Smooth muscle cell (in vitro differentiated cells): ENCODE measurements around the gene KDM1B. TPM values are rescaled to one million over a fixed set of nuclear protein-coding genes. Genes with fewer than 3 reads are reported as not detected.

Source experiments
- DNase-seq: peaks from one replicate; lab custom pipeline; 2025; ENCODE audit not compliant: unreplicated experiment; lab: John Stamatoyannopoulos, UW
- H2AFZ ChIP-seq: fragments of 200-600 bp; sonication (generic); 2 replicates; pipeline ENCODE4 v1.6.0; 2016; ENCODE audit warnings: antibody characterized with exemption, low read depth, mild to moderate bottlenecking
- H3F3A ChIP-seq: fragments of 200-600 bp; sonication (generic); 2 replicates; pipeline ENCODE4 v1.6.0; 2017; ENCODE audit warnings: antibody characterized with exemption, low read depth
- H3K27ac ChIP-seq: fragments of 200-600 bp; sonication (generic); 2 replicates; pipeline ENCODE4 v1.5.1; 2016; ENCODE audit warnings: low read depth, mild to moderate bottlenecking
- H3K27me3 ChIP-seq: fragments of 200-600 bp; sonication (generic); 2 replicates; pipeline ENCODE4 v1.6.1; 2016; ENCODE audit warnings: low read depth, mild to moderate bottlenecking
- H3K36me3 ChIP-seq: fragments of 200-600 bp; sonication (generic); 2 replicates; pipeline ENCODE4 v1.5.1; 2016; ENCODE audit warnings: low read depth
- H3K4me1 ChIP-seq: fragments of 200-600 bp; sonication (generic); 2 replicates; pipeline ENCODE4 v1.5.1; 2016; ENCODE audit warnings: low read depth
- H3K4me2 ChIP-seq: fragments of 200-600 bp; sonication (generic); 2 replicates; pipeline ENCODE4 v1.6.0; 2016; ENCODE audit warnings: mild to moderate bottlenecking
- H3K4me3 ChIP-seq: fragments of 200-600 bp; sonication (generic); 2 replicates; pipeline ENCODE4 v1.5.1; 2016; ENCODE audit warnings: mild to moderate bottlenecking
- H3K79me2 ChIP-seq: fragments of 200-600 bp; sonication (generic); 2 replicates; pipeline ENCODE4 v1.6.0; 2016; ENCODE audit warnings: low read depth, mild to moderate bottlenecking
- H3K9ac ChIP-seq: fragments of 200-600 bp; sonication (generic); 2 replicates; pipeline ENCODE4 v1.6.0; 2016; ENCODE audit warnings: low read depth
- H3K9me3 ChIP-seq: fragments of 200-600 bp; sonication (generic); replicated peaks from 2 replicates; pipeline ENCODE4 v1.5.1; 2016; ENCODE audit warnings: low read depth
- H4K20me1 ChIP-seq: fragments of 200-600 bp; sonication (generic); 2 replicates; pipeline ENCODE4 v1.6.0; 2016; ENCODE audit warnings: low read depth
- CTCF ChIP-seq: fragments of 200-600 bp; sonication (generic); IDR thresholded peaks from 2 replicates; pipeline ENCODE4 v1.5.1; 2017; ENCODE audit warnings: borderline replicate concordance, mild to moderate bottlenecking, antibody characterized with exemption; ENCODE audit not compliant: insufficient read depth, poor library complexity, severe bottlenecking
- WGBS: methylation state at CpG from one replicate; pipeline ENCODE4 v1.1.7; 2016; ENCODE audit warnings: low lambda C conversion rate; 5-methylcytosine and 5-hydroxymethylcytosine counted together
- polyA plus RNA-seq: library from polyadenylated mRNA; unstranded; fragments of >200 nt; fragmentation: Nextera tagmentation; extraction: Ambion mirVana; gene quantifications from 2 replicates; pipeline ENCODE4 v1.2.1, GENCODE V29; 2016
- total RNA-seq: library from RNA; depleted of rRNA; stranded (reverse); fragments of >200 nt; gene quantifications from 2 replicates; pipeline ENCODE4 v1.2.3, GENCODE V29; 2014

KDM1B gene
- total and polyA plus RNA-seq, 2 experiments from 2014 or later, result 8.2 to 15.8 TPM

GRCh38 chr6:18260448-18261106 lies 105.4 kb downstream of the KDM1B start:
- WGBS, result 61% methylated on average over 4 of the region's 4 CpGs
- H3K27ac ChIP-seq, result no peak overlapping the region
- H4K20me1 ChIP-seq, result peaks cover 43% of the 10 kb centered on the region
- H3K4me3 ChIP-seq, result no peak overlapping the region
- H3K36me3 ChIP-seq, result peaks cover 16% of the 10 kb centered on the region
- H3K9ac ChIP-seq, result no peak overlapping the region
- H3K9me3 ChIP-seq, result no peaks in the 10 kb centered on the region
- no peak overlapping the region for H3K4me2 ChIP-seq
- peaks cover 16% of the 10 kb centered on the region for H3K4me1 ChIP-seq
- H2AFZ ChIP-seq, result no peak overlapping the region
- no peaks in the 10 kb centered on the region for H3K27me3 ChIP-seq
- H3F3A ChIP-seq, result peaks cover 8% of the 10 kb centered on the region
- H3K79me2 ChIP-seq, result peaks cover 77% of the 10 kb centered on the region
- TF ChIP-seq CTCF, result no peak
- no peak for DNase-seq

- peaks cover 43% of the 10 kb centered on the region for H4K20me1 ChIP-seq
- peaks cover 8% of the 10 kb centered on the region for H3F3A ChIP-seq
- H3K9me3 ChIP-seq, result no peaks in the 10 kb centered on the region
- H3K27ac ChIP-seq, result no peak overlapping the region
- H3K4me3 ChIP-seq, result no peak overlapping the region
- peaks cover 16% of the 10 kb centered on the region for H3K4me1 ChIP-seq
- no peak for TF ChIP-seq CTCF
- no peaks in the 10 kb centered on the region for H3K27me3 ChIP-seq
- H3K36me3 ChIP-seq, result peaks cover 6% of the 10 kb centered on the region
- H3K4me2 ChIP-seq, result peak overlapping the region; percentile 90
- no peak for DNase-seq
- H3K9ac ChIP-seq, result no peak overlapping the region
- peaks cover 68% of the 10 kb centered on the region for H3K79me2 ChIP-seq
- 73% methylated on average over 6 of the region's 6 CpGs for WGBS
- no peak overlapping the region for H2AFZ ChIP-seq
Observed at GRCh38 chr6:18261877-18262276, 106.7 kb downstream of the KDM1B start.

GRCh38 chr6:18262702-18263417 lies 107.6 kb downstream of the KDM1B start:
- peaks cover 43% of the 10 kb centered on the region for H4K20me1 ChIP-seq
- TF ChIP-seq CTCF, result no peak
- H3K4me1 ChIP-seq, result peaks cover 16% of the 10 kb centered on the region
- peaks cover 8% of the 10 kb centered on the region for H3F3A ChIP-seq
- no peaks in the 10 kb centered on the region for H3K36me3 ChIP-seq
- H3K4me3 ChIP-seq, result peak overlapping the region; percentile 88
- WGBS, result 8% methylated on average over 18 of the region's 18 CpGs
- peak overlapping the region; percentile 93 for H3K9ac ChIP-seq
- DNase-seq, result no peak
- peak overlapping the region; percentile 58 for H2AFZ ChIP-seq
- H3K27me3 ChIP-seq, result no peaks in the 10 kb centered on the region
- H3K79me2 ChIP-seq, result peaks cover 60% of the 10 kb centered on the region
- H3K4me2 ChIP-seq, result peak overlapping the region; percentile 90
- peak overlapping the region; percentile 1 for H3K27ac ChIP-seq
- no peaks in the 10 kb centered on the region for H3K9me3 ChIP-seq
